HL-60/S4 (cell line): Measurements from ENCODE around the gene GADD45G.

Experiments used
- in situ Hi-C: fragments of 300-500 bp; cut with MboI; formaldehyde crosslinking; loops from 2 replicates; pipeline ENCODE4 v1.14.3; 2022; ENCODE audit warnings: low sequenced_read_pairs

GADD45G gene

DNA sequence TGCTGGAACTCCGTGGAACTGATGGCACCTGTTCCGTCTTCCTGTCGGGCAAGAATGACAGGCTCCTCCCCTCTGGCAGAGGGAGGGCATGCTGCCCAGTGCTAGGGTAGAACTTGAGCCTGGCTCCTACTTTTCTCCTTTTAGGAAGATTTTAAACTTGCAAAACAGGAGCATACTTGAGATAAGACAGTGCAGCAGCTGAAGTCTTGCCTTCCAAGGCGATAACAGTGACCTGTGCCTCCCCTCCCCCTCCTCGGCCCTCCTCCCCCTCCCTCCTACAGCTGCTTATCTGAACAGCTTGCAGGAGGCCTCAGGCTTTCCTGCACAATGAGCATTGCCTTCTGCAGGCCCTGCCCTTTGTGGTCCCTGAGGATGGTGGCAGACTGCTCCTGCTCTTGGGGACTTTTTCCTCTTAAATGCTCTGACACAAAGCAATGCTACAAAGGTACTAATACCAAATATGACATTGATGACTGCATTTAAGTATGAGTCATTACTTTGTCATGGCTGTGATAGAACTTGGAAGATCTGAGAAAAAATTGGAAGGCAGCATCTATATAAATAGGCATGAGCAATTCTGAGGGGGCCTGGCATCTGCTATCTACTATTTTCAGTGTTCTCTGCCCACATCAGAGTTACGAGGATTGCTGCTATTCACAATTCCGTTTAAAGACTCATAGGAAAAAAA, 2.0 kb downstream of the GADD45G start:
- in situ Hi-C loops: loop anchor here (25.0 kb wide), 1 partner anchor 181 kb away; no protein-coding TSS in a partner anchor

DNA sequence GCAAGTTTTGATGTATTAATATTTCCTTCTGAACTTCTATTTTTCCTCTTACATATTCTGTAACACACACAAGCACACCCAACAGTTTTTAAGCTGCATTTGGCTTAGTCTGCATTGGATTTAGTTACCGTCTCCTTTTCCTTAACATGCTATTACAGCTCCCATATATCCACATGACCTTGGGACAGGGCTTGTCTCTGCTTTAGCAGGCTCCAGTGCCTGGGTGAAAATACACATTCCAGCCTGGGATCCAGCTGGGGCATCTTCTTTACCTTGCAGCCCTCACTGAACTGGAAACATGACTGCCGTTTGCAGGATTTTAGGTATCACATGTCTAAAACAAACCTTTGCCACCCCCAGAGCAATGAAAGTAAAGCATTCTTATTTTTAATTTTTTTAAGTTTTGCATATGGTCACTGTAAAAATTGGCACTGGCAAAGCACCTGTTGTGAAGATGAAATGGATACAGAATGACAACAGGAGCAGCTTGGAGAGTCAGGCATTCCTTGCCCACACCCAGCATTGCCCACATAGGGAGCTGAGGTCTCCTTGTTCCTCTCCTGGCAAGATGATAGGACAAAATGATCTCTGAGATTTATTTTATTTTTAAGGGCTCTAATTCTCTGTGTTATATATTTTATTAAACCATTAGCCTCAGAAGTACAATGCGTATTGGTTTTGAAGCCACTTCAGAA, 4.0 kb downstream of the GADD45G start:
- in situ Hi-C loops: loop anchor here (25.0 kb wide), 1 partner anchor 179 kb away; no protein-coding TSS in a partner anchor

- in situ Hi-C loops: loop anchor here (25.0 kb wide), 1 partner anchor 178 kb away; no protein-coding TSS in a partner anchor
Observed at GRCh38 chr9:89609426-89610006, 4.7 kb downstream of the GADD45G start.

DNA sequence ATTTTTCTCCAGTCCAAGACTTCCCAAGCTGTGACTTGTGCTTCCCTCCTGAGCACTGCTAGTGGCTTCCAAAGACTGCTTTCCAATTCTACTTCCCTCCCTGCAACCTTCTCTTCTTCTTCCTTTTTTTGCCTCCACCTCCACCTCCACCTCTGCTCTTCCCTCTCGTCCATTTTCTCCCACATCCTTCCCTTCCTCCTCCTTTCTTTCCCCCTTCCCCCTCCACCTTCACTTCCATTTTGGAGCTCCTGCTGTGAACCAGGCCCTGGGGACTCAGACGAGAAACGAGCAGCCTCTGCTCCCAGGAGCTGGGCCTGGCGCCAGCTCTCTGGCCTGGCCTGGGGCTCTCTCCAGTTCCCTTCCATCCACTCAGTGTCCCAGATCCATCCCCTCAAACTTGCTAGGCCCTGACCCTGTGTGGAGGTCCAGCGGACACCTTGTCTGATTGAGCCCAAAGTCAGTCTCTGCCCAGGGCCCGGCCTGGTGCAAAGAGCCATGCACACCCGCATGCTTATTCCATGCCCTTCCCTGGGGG, 5.6 kb downstream of the GADD45G start:
- in situ Hi-C loops: loop anchor here (25.0 kb wide), 1 partner anchor 177 kb away; no protein-coding TSS in a partner anchor

DNA sequence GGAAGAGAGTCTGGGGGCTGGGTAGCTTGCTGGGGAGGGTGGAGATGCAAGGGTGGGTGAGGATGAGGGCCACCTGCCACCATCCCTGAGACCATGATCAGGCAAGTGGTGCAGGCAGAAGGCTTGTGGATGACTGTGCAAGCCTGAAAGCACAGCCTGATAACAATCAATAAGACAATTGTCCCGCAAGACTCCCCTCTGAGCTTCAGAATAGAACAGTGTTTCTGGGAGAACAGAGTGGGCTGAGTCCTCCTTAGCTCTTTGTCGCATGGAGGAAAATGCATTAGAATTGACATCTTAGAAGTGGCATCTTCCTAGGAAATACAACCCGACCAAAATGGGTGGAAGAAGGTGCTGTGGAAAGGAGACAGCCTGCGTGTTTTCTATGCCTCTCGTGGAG, 6.6 kb downstream of the GADD45G start:
- in situ Hi-C loops: loop anchor here (25.0 kb wide), 1 partner anchor 176 kb away; no protein-coding TSS in a partner anchor

GRCh38 chr9:89612566-89613278, 7.9 kb downstream of the GADD45G start:
- in situ Hi-C loops: loop anchor here (25.0 kb wide), 1 partner anchor 175 kb away; no protein-coding TSS in a partner anchor

DNA sequence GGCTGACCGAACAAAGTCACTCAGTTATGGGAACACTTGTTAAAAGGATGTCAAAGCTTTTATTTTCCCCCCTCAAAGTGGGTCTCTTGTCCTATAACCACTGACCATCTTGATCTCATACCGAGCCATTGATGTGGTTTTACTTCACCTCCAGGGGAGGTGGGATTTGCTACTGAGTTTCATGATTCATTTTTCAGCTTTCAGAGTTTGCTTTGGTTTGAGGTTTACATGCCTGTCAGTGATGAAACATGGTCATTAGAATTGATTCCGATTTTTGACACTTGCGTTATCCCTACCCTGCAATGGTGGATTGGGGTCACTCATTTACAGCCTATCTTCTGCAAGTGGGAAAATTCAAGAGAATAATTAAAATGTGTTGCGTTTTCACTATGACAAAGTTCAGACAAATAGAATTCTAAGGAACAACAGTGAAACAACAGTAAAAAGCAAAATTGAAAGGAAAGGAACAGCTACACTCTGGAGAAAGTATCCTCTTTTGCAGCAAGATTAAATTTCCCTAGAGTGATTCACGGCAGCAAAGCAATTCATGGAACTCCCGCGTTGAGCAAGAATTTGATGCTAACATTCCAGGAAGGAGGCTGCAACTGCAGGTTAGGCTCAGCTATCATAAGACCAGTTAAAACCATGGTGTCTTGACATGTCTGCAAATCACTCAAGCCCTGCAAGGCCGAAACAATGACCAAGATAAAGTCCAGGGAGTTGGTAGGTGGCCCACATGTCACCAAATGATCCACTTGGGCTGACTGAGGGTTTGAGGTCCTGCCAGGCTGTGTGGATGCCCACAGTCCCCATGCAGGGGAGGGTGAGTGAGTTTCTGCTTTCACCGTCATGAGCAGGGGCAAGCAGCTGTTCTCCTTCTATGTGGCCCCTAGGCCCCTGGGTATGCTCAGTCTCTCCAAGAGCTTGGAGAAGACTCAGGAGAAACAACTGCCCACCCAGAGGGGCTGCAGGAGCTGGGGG, 9.4 kb downstream of the GADD45G start:
- in situ Hi-C loops: loop anchor here (25.0 kb wide), 1 partner anchor 173 kb away; no protein-coding TSS in a partner anchor

GRCh38 chr9:89615661-89616060, 10.8 kb downstream of the GADD45G start:
- in situ Hi-C loops: loop anchor here (25.0 kb wide), 1 partner anchor 172 kb away; no protein-coding TSS in a partner anchor

- in situ Hi-C loops: loop anchor here (25.0 kb wide), 1 partner anchor 171 kb away; no protein-coding TSS in a partner anchor
Observed at GRCh38 chr9:89616411-89616810, 11.6 kb downstream of the GADD45G start.

DNA sequence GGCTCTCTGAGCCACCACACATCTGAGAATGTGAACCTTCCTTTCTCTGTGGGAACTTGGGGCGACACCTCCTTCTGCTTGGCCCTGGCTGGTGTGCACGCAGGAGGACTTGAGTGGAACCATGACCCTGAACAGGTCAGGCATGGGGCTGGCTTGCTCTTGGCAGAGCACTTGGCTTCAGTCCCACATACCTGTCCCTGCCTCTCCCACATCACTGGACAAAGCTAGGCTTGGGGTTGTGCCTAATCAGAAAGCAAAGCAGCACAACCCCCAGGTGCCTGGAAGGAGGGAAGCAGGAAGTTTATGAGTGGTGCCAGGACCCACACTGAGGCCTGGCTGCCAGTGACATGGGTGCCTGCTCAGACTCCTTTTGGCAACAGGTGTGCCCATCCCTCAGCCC, 13.2 kb downstream of the GADD45G start:
- in situ Hi-C loops: loop anchor here (25.0 kb wide), 1 partner anchor 169 kb away; no protein-coding TSS in a partner anchor

GRCh38 chr9:89619019-89619418, 14.2 kb downstream of the GADD45G start:
- in situ Hi-C loops: loop anchor here (25.0 kb wide), 1 partner anchor 168 kb away; no protein-coding TSS in a partner anchor

DNA sequence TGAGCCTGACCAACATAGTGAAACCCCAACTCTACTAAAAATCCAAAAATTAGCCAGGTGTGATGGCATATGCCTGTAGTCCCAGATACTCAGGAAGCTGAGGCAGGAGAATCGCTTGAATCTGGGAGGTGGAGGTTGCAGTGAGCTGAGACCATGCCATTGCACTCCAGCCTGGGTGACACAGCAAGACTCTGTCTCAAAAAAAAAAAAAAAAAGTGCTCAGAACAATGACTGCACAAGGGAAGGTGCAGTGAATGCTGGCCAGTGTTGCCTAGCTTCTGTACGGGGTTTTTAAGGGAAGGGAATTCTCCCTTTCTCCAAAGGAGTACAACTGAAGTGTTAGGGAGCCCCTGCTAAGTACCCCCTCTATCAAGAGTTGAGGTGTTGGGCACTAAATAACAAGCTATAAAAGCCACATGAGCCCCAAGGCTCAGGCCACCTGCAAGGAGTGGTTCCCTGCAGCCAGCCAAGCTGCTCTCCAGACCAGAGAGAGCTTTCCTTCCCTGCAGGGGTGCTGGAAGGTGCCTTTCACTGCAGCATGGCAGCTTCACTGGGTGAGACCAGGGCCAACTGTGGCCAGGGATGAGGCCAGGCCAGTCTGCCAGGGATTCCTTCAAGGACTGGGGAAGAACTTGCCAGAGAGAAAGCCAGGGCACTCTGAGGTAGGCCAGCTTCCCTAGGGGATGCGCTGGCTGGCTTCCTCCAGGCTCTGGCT, 14.8 kb downstream of the GADD45G start:
- in situ Hi-C loops: loop anchor here (25.0 kb wide), 1 partner anchor 168 kb away; no protein-coding TSS in a partner anchor

- in situ Hi-C loops: loop anchor here (25.0 kb wide), 1 partner anchor 166 kb away; no protein-coding TSS in a partner anchor
Observed at GRCh38 chr9:89621031-89621430, 16.2 kb downstream of the GADD45G start.

DNA sequence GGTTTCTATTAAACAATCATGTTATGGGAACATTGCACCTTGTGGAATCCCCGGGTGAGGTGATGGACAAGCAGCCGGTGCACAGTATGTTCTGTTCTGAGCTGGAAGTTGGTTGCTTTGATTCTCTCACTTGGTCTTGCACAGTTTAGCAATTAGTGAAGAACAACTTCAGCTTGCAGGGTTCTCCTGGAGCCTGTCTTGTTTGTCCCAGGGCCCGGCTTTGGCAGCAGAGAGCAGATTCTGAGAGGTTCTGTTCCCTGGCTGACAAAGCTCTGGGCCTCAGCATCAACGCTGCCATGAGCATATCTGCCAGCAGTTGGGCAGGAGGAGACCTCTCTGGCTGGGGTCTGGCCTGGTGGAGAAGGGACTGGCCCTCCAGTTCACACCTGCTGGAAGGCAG, 16.9 kb downstream of the GADD45G start:
- in situ Hi-C loops: loop anchor here (25.0 kb wide), 1 partner anchor 166 kb away; no protein-coding TSS in a partner anchor

DNA sequence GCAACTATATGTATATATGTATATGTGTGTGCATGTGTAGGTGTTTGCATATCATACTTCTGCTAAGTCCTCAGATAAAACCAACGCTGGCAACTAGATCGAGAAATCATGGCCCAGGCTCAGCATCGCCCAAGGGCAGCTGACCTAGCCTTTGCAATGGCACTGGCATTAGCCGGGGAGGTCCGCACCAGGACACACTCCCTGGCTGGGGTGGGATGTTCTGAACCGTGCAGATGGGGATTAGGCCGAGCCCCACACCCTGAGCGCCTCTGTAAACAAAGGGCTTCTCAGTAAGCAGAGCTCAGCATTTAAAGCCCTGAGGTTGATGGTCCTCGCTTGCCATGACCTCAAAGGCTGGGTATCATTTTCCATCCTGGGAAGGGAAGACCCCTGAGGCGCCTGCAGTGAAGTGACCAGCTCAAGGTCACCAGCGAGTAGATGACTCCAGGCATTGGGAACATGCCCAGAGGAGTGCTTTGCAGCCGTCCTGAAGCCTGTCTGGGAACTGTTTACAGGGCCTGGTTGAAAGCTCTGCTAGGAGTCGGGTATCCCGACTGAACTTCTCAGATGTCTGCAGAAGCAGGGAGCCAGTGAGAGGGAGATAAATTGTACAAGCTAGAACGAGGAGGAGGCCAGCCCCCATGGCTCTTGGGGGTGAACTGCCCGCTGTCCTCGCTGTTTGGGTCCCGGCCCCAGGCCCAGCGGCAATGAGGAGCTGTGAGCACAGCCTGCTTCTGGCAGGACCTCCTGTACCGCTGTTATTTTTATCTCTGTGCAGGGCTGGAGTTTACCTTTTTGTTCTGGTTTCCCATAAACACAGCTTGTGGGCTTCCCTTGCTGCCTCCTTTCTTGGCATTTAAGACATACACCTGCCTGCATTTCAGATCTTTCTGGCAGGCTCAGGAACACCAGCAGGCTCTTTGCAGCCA, 18.4 kb downstream of the GADD45G start:
- in situ Hi-C loops: loop anchor here (25.0 kb wide), 1 partner anchor 164 kb away; no protein-coding TSS in a partner anchor

- in situ Hi-C loops: loop anchor here (25.0 kb wide), 1 partner anchor 163 kb away; no protein-coding TSS in a partner anchor
Observed at GRCh38 chr9:89623925-89624420, 19.2 kb downstream of the GADD45G start.
